Small intestine (tissue), 7 donors: ENCODE results near the gene FBN1. TPM values are rescaled to one million over a fixed set of nuclear protein-coding genes. Genes with fewer than 3 reads are reported as not detected.

ENCODE experiments used
- DNase-seq, 2 donors: peaks; one replicate each; pipeline versions ENCODE4 v3.0.0 to v3.0.0-alpha.2; 2013
- FAIRE-seq: peaks from 2 replicates; lab custom pipeline; 2012; peaks lifted over from hg19 to GRCh38; lab: Jason Lieb, UNC
- H3K27ac ChIP-seq, 3 donors: one replicate each; pipeline ENCODE4 v1.5.1; 2013; ENCODE audit warnings: low read length in 2 of 3, mild to moderate bottlenecking in 2 of 3, control low read depth in 1 of 3, inconsistent platforms in 1 of 3, low read depth in 1 of 3, moderate library complexity in 1 of 3
- H3K27me3 ChIP-seq, 3 donors: one replicate each; pipeline ENCODE4 v1.6.1; 2013; ENCODE audit warnings: low read length in 3 of 3, inconsistent platforms in 1 of 3; ENCODE audit not compliant: control insufficient read depth in 3 of 3, insufficient read depth in 3 of 3
- H3K36me3 ChIP-seq, 3 donors: one replicate each; pipeline ENCODE4 v1.6.1; 2013; ENCODE audit warnings: low read length in 3 of 3, inconsistent platforms in 1 of 3, low read depth in 1 of 3, mild to moderate bottlenecking in 1 of 3, moderate library complexity in 1 of 3; ENCODE audit not compliant: control insufficient read depth in 3 of 3, insufficient read depth in 2 of 3
- H3K4me1 ChIP-seq, 3 donors: one replicate each; pipeline ENCODE4 v1.6.1; 2013; ENCODE audit warnings: low read length in 2 of 3, inconsistent platforms in 1 of 3, low read depth in 1 of 3, mild to moderate bottlenecking in 1 of 3, moderate library complexity in 1 of 3; ENCODE audit not compliant: control insufficient read depth in 3 of 3, insufficient read depth in 2 of 3
- H3K4me3 ChIP-seq, 3 donors: one replicate each; pipeline ENCODE4 v1.5.1; 2013; ENCODE audit warnings: low read length in 3 of 3, control low read depth in 1 of 3, inconsistent platforms in 1 of 3, low read depth in 1 of 3, mild to moderate bottlenecking in 1 of 3, moderate library complexity in 1 of 3
- H3K9me3 ChIP-seq, 2 donors: one replicate each; pipeline ENCODE4 v1.6.1; 2013; ENCODE audit warnings: low read depth in 1 of 2, low read length in 1 of 2; ENCODE audit not compliant: control insufficient read depth in 2 of 2, insufficient read depth in 1 of 2
- WGBS, 3 donors: extraction: QIAGEN DNeasy Blood & Tissue Kit; methylation state at CpG; one replicate each; pipeline ENCODE4 v1.1.7; 2013; 5-methylcytosine and 5-hydroxymethylcytosine counted together
- polyA plus RNA-seq, 4 donors: library from polyadenylated mRNA; stranded (reverse) in 3 of 4; unstranded in 1 of 4; fragments of 200-250 nt in 3 of 4; fragments of 120-200 nt in 1 of 4; gene quantifications; one replicate each; pipeline versions ENCODE4 v1.2.1 to v1.2.3, GENCODE V29; 2013
- donor health status: healthy with polysubstance abuse.
- donor health status: control.
- donor health status: control.
- donor health status: Bipolar disorder and iron deficiency.
- donor health status: healthy.

Gene FBN1
- polyA plus RNA-seq, 4 donors, result 1.1 to 33.9 (median 11.3) TPM

DNA sequence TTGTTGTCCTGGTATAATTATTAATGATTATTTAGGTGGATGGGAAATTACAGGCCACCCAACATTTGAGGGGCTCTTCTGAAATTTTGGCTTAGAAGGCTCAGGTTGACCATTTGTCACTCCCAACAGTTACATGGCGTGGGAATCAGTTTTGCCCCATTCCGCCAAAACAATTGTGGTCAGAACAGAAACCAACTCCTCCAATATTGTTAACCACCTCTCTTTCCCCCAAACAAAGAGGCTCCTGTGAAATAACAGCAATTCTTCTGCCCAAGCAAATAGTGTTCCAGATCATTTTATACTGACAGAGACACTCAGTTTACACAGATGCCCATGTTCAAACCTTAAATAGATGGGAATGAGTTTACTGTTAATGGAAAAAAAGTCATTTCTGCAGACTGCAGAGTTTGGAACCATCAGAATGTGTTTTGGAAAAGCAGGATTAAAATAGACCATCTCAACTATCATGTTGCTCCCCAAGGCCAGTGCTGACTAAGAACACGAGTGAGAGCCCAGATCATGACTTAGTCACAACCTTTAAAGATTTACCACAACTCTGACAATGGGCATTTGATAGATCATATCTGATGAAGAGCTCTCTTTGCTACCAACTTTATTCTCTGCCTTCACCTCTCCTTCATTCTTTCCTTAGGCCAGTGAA, 212.2 kb downstream of the FBN1 start:
- peaks cover 0 to 6% (median 2%) of the 10 kb centered on the region in 3 donors for H3K36me3 ChIP-seq
- FAIRE-seq (no peak), DNase-seq (no peak)
- WGBS, 3 donors, result 74 to 83% (median 83%) methylated on average over 3 of the region's 3 CpGs
- no peak overlapping the region for H3K27ac ChIP-seq
- H3K4me1 ChIP-seq, result no peaks in the 10 kb centered on the region
- no peak overlapping the region for H3K4me3 ChIP-seq
- H3K27me3 ChIP-seq, result no peaks in the 10 kb centered on the region
- H3K9me3 ChIP-seq, result no peaks in the 10 kb centered on the region

DNA sequence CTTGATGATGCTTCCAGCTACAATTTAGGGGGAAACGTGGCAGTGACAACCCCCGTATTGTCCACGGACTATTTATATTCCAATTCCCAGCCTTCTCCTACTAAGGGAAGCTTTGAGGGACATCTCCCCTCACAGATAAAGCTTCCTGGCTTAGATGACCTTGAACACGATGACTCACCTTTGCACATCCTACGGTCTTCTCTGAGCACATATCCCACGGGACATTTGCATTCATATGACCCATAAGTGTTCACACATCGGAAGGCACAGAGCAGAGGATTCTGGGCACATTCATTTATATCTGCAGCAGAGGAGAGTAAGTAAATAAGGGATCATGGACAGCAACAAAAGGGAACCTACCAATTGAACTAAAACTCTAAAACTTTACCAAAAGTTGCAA, 212.8 kb downstream of the FBN1 start:
- H3K4me3 ChIP-seq, result no peak overlapping the region
- FAIRE-seq, result no peak
- no peaks in the 10 kb centered on the region for H3K4me1 ChIP-seq
- DNase-seq, result no peak
- H3K27ac ChIP-seq, result no peak overlapping the region
- H3K27me3 ChIP-seq, result no peaks in the 10 kb centered on the region
- H3K36me3 ChIP-seq, result peaks cover 0 to 6% (median 2%) of the 10 kb centered on the region in 3 donors
- no peaks in the 10 kb centered on the region for H3K9me3 ChIP-seq
- WGBS, 3 donors, result 80 to 85% (median 84%) methylated on average over 7 of the region's 7 CpGs

DNA sequence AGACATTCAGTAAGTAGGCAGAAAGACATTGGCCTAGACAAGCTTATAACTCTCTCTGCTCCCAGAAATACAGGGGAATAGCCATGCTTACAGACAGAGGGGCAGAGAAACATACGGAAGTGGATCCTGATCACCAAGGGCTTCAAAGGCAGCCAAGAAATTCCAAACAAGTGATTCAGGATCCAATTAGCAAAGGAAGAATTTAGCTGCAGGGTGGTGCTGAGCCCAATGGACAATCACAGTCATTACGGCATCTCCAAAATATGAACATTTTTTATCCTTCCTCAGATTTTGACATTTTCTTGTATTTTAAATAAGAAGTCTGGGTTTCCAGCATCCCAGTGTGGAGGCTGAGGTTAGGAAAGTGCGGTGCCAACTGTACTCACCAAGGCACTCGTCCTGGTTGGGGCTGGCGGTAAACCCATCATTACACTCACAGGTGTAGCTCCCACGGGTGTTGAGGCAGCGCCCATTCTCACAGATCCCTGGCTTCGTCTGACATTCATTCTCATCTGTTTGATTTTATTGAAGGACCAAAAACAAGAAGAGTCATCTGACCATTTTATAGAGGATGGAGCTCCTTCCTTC, 217.5 kb downstream of the FBN1 start:
- FAIRE-seq, result no peak
- no peaks in the 10 kb centered on the region for H3K4me1 ChIP-seq
- H3K27me3 ChIP-seq, result no peaks in the 10 kb centered on the region
- WGBS, 3 donors, result 75 to 83% (median 78%) methylated on average over 8 of the region's 8 CpGs
- H3K4me3 ChIP-seq, result no peak overlapping the region
- H3K27ac ChIP-seq, result peak overlapping the region in 1 of 3 donors; percentile 8
- H3K36me3 ChIP-seq, result peaks cover 0 to 9% (median 2%) of the 10 kb centered on the region in 3 donors
- DNase-seq, result no peak
- no peaks in the 10 kb centered on the region for H3K9me3 ChIP-seq

DNA sequence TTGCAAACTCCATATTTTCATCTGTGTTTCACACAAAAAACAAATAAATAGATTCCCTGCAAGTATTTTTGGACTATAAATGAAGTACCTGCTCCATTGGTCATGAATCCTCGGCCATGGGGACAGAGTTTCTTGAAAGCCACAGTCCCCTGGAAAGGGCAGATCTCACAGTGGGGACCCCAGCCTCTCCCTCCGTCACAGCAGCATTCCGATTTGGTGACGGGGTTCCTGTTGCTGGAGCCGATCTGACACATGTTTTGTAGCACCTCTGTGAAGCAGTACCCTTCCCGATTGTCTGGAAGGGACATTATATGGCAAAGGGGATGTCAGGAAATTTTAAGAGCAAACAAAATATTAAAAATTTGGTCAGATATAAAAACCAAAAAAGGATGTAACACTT, 218.0 kb downstream of the FBN1 start:
- DNase-seq (no peak), FAIRE-seq (no peak)
- H3K4me1 ChIP-seq, result no peaks in the 10 kb centered on the region
- no peaks in the 10 kb centered on the region for H3K9me3 ChIP-seq
- no peak overlapping the region for H3K4me3 ChIP-seq
- H3K36me3 ChIP-seq, result peaks cover 0 to 9% (median 0%) of the 10 kb centered on the region in 3 donors
- no peak overlapping the region for H3K27ac ChIP-seq
- H3K27me3 ChIP-seq, result no peaks in the 10 kb centered on the region
- WGBS, 3 donors, result 81 to 88% (median 83%) methylated on average over 6 of the region's 6 CpGs

DNA sequence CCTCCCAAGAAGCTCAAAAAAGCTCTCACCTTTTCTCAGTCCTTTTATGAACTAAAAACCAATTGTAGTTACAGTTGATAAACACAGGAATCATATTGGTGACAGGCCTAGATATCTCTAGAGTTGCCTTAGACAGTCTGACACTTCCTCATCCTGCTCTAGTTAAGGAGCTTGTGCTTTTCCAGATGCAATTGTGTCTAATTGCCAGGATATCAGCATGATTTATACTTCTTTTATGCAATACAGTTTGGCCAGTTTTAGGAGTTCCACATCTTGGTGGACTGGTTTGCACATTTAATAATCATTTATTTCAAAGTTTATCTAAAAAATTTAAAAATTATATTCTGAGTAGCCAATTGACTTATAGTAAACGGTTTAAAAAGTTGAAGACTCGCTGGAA, 218.6 kb downstream of the FBN1 start:
- no peak for FAIRE-seq

DNA sequence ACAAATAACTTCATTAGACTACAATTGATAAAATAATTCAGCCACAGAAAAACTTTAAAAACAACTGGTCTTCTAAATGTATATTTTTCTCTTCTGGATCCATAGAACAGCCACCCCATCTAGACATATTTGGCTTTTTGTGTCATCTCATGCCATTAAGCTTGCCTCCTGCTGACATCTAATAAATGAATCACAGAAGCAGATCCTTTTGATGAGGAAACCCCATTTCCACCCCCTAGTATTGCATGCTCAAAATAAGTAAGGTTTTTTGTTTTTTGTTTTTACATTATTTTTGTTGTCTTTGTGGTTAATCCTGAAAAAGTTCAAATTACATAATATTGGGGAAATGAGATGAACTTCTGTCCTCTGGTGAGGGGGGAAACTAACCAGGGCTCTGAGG, 219.5 kb downstream of the FBN1 start:
- Histone ChIP-seq H3K9me3 (no peaks in the 10 kb centered on the region), H3K27me3 (no peaks in the 10 kb centered on the region), H3K36me3 (peaks cover 0 to 9% (median 0%) of the 10 kb centered on the region in 3 donors), H3K27ac (no peak overlapping the region), H3K4me1 (no peaks in the 10 kb centered on the region), H3K4me3 (no peak overlapping the region)
- DNase-seq (no peak), FAIRE-seq (no peak)

More for the DNA sequence above, 218.6 kb downstream of the FBN1 start:
- 66 to 86% (median 76%) methylated on average over 2 of the region's 2 CpGs for WGBS, 3 donors
- Histone ChIP-seq H3K4me1 (no peaks in the 10 kb centered on the region), H3K4me3 (no peak overlapping the region), H3K9me3 (no peaks in the 10 kb centered on the region), H3K27me3 (no peaks in the 10 kb centered on the region), H3K36me3 (peaks cover 0 to 9% (median 0%) of the 10 kb centered on the region in 3 donors), H3K27ac (no peak overlapping the region)
- no peak for DNase-seq

DNA sequence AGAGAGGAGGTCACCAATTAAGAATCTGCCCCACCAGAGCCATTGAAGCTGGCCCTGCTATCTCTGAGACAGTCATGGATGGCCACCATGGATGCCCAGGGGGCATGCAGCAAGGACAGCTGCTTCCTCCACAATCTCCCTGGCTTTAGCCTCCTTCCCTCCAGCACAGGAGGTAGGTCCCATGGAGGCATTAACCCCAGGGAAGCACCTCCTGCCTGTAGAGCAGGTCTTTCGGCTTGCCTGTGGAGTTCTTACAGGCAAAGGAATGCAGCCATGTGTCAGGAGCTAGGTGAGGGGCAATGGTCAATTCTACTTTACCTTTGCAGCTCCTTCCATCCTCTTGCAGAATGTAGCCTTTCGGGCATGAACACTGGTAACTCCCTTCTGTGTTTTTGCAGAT, 220.5 kb downstream of the FBN1 start:
- DNase-seq (no peak), FAIRE-seq (no peak)
- Histone ChIP-seq H3K9me3 (no peaks in the 10 kb centered on the region), H3K4me1 (no peaks in the 10 kb centered on the region), H3K4me3 (no peak overlapping the region), H3K27me3 (no peaks in the 10 kb centered on the region), H3K27ac (no peak overlapping the region), H3K36me3 (peaks cover 0 to 8% (median 0%) of the 10 kb centered on the region in 3 donors)
- WGBS, 3 donors, result 93 to 98% (median 97%) methylated on average over 2 of the region's 2 CpGs

DNA sequence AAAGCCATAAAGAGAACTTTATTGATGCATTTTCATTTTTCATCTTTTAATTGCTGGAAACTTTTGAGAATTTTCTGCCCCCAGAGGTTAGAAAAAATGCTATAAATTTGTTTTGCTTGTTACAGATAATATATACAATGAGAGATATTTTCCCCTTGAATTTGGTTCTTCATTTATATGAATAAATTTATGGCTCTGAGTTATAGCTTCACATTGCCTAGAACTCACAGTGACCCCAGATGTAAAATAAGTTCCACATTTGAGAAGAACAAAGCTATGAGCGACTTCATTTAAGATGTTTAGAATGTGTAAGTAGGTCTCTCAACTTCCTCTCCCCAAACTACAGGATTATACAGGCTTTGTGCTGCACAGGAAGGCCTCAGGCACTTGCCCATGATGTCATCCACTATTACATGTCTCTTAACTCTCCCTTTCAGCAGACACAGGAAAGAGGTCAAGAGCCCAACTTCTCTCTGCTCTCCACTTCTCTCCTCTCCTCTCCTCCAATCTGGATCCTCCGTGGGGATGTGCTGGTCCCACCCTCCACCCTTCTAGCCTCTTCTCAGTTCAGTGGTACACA, 221.5 kb downstream of the FBN1 start:
- 69 to 82% (median 75%) methylated on average over 2 of the region's 2 CpGs for WGBS, 3 donors
- Histone ChIP-seq H3K36me3 (peaks cover 0 to 8% (median 0%) of the 10 kb centered on the region in 3 donors), H3K9me3 (no peaks in the 10 kb centered on the region), H3K4me1 (no peaks in the 10 kb centered on the region), H3K4me3 (no peak overlapping the region), H3K27ac (no peak overlapping the region), H3K27me3 (no peaks in the 10 kb centered on the region)
- DNase-seq (no peak), FAIRE-seq (no peak)
